ENCODE measurements around the gene BANP.
"Not testable (repeated sequence)": the region's sequence is repeated elsewhere in the genome, so short reads cannot be mapped to it uniquely, and the experiment has no call there.

BANP gene

GRCh38 chr16:88030498-88030897 is 79.3 kb downstream of the BANP start:
- Histone ChIP-seq H4K12ac (ENCODE audit: low read depth, low read length) (no peak overlapping the region), H2BK5ac (ENCODE audit: low read depth, low read length, poor library complexity) (no peak overlapping the region), H3K79me1 (ENCODE audit: low read length) (no peaks in the 10 kb centered on the region), H3K18ac (ENCODE audit: low read length) (no peak overlapping the region), H3K23ac (ENCODE audit: low read length) (no peak overlapping the region), H2AK5ac (ENCODE audit: low read length) (no peak overlapping the region), H3K14ac (ENCODE audit: low read length) (no peak overlapping the region), H3K9me3 (ENCODE audit: insufficient read depth, low read depth, low read length) (no peaks in the 10 kb centered on the region), H3K9ac (ENCODE audit: low read length) (no peak overlapping the region), H3K4ac (ENCODE audit: low read depth, low read length) (no peak overlapping the region), H3K27ac (ENCODE audit: low read depth, low read length) (no peak overlapping the region), H3K36me3 (ENCODE audit: control insufficient read depth in 1 of 2, insufficient read depth in 2 of 2, low read length in 2 of 2) (peaks cover 17 to 24% of the 10 kb centered on the region in 2 experiments), H3K4me1 (ENCODE audit: control insufficient read depth in 1 of 2, insufficient read depth in 2 of 2, low read length in 2 of 2) (peaks cover 0 to 7% of the 10 kb centered on the region in 2 experiments), H4K91ac (ENCODE audit: low read depth, low read length) (no peak overlapping the region), H2BK120ac (ENCODE audit: insufficient read depth, low read length, poor library complexity) (no peak overlapping the region), H3K4me2 (ENCODE audit: low read length) (no peak overlapping the region), H3K27me3 (ENCODE audit: insufficient read depth, low read length) (no peaks in the 10 kb centered on the region), H2AFZ (ENCODE audit: insufficient read depth, low read length, poor library complexity) (no peak overlapping the region), H4K8ac (ENCODE audit: low read depth, low read length) (no peak overlapping the region), H2BK12ac (ENCODE audit: low read length) (no peak overlapping the region), H3K4me3 (ENCODE audit: low read depth, low read length) (no peak overlapping the region), H3K79me2 (ENCODE audit: control insufficient read depth, insufficient read depth, low read length, poor library complexity) (no peaks in the 10 kb centered on the region)
- WGBS (ENCODE audit: extremely low coverage, insufficient coverage, insufficient read length) = no CpG with 5 or more reads among the region's 8 CpGs
- DNase-seq = no peak

- not testable (repeated sequence) for H3K4me3 ChIP-seq (ENCODE audit: low read depth, low read length); H4K91ac ChIP-seq (ENCODE audit: low read depth, low read length); DNase-seq; H4K8ac ChIP-seq (ENCODE audit: low read depth, low read length); H3K79me2 ChIP-seq (ENCODE audit: control insufficient read depth, insufficient read depth, low read length, poor library complexity); H2BK12ac ChIP-seq (ENCODE audit: low read length); H2AK5ac ChIP-seq (ENCODE audit: low read length); H3K9ac ChIP-seq (ENCODE audit: low read length); H3K27ac ChIP-seq (ENCODE audit: low read depth, low read length); H3K4me1 ChIP-seq (ENCODE audit: control insufficient read depth in 1 of 2, insufficient read depth in 2 of 2, low read length in 2 of 2); H4K12ac ChIP-seq (ENCODE audit: low read depth, low read length); H3K4ac ChIP-seq (ENCODE audit: low read depth, low read length); H2BK120ac ChIP-seq (ENCODE audit: insufficient read depth, low read length, poor library complexity); H2BK5ac ChIP-seq (ENCODE audit: low read depth, low read length, poor library complexity); H3K14ac ChIP-seq (ENCODE audit: low read length); H3K9me3 ChIP-seq (ENCODE audit: insufficient read depth, low read depth, low read length); H3K23ac ChIP-seq (ENCODE audit: low read length); H2AFZ ChIP-seq (ENCODE audit: insufficient read depth, low read length, poor library complexity); H3K79me1 ChIP-seq (ENCODE audit: low read length); H3K18ac ChIP-seq (ENCODE audit: low read length); H3K4me2 ChIP-seq (ENCODE audit: low read length); H3K27me3 ChIP-seq (ENCODE audit: insufficient read depth, low read length)
- WGBS (ENCODE audit: extremely low coverage, insufficient coverage, insufficient read length) = no CpG with 5 or more reads among the region's 9 CpGs
- peaks cover 22 to 29% of the 10 kb centered on the region in 2 experiments for H3K36me3 ChIP-seq (ENCODE audit: control insufficient read depth in 1 of 2, insufficient read depth in 2 of 2, low read length in 2 of 2)
Observed at GRCh38 chr16:88030961-88031360, 79.7 kb downstream of the BANP start.

GRCh38 chr16:88033003-88033740 is 81.9 kb downstream of the BANP start:
- H3K4me2 ChIP-seq (ENCODE audit: low read length); H3K9ac ChIP-seq (ENCODE audit: low read length); H3K79me2 ChIP-seq (ENCODE audit: control insufficient read depth, insufficient read depth, low read length, poor library complexity); H2AFZ ChIP-seq (ENCODE audit: insufficient read depth, low read length, poor library complexity); H4K12ac ChIP-seq (ENCODE audit: low read depth, low read length); H3K23ac ChIP-seq (ENCODE audit: low read length); H4K91ac ChIP-seq (ENCODE audit: low read depth, low read length); H3K9me3 ChIP-seq (ENCODE audit: insufficient read depth, low read depth, low read length); H2AK5ac ChIP-seq (ENCODE audit: low read length); DNase-seq; H3K4me1 ChIP-seq (ENCODE audit: control insufficient read depth in 1 of 2, insufficient read depth in 2 of 2, low read length in 2 of 2); H3K79me1 ChIP-seq (ENCODE audit: low read length); H3K27me3 ChIP-seq (ENCODE audit: insufficient read depth, low read length); H4K8ac ChIP-seq (ENCODE audit: low read depth, low read length); H3K27ac ChIP-seq (ENCODE audit: low read depth, low read length); H3K18ac ChIP-seq (ENCODE audit: low read length); H2BK120ac ChIP-seq (ENCODE audit: insufficient read depth, low read length, poor library complexity); H3K14ac ChIP-seq (ENCODE audit: low read length); H2BK12ac ChIP-seq (ENCODE audit: low read length); H2BK5ac ChIP-seq (ENCODE audit: low read depth, low read length, poor library complexity); H3K4ac ChIP-seq (ENCODE audit: low read depth, low read length); H3K4me3 ChIP-seq (ENCODE audit: low read depth, low read length): not testable (repeated sequence)
- WGBS (ENCODE audit: extremely low coverage, insufficient coverage, insufficient read length) = no CpG with 5 or more reads among the region's 30 CpGs
- peaks cover 24 to 31% of the 10 kb centered on the region in 2 experiments for H3K36me3 ChIP-seq (ENCODE audit: control insufficient read depth in 1 of 2, insufficient read depth in 2 of 2, low read length in 2 of 2)

- no peak overlapping the region for H2AFZ ChIP-seq (ENCODE audit: insufficient read depth, low read length, poor library complexity)
- no peak overlapping the region for H2BK5ac ChIP-seq (ENCODE audit: low read depth, low read length, poor library complexity)
- H3K14ac ChIP-seq (ENCODE audit: low read length) = no peak overlapping the region
- H3K4me3 ChIP-seq (ENCODE audit: low read depth, low read length) = no peak overlapping the region
- no peak overlapping the region for H4K91ac ChIP-seq (ENCODE audit: low read depth, low read length)
- H2BK120ac ChIP-seq (ENCODE audit: insufficient read depth, low read length, poor library complexity) = no peak overlapping the region
- H3K79me1 ChIP-seq (ENCODE audit: low read length) = no peaks in the 10 kb centered on the region
- no peak overlapping the region for H3K27ac ChIP-seq (ENCODE audit: low read depth, low read length)
- H3K36me3 ChIP-seq (ENCODE audit: control insufficient read depth in 1 of 2, insufficient read depth in 2 of 2, low read length in 2 of 2) = peaks cover 29 to 37% of the 10 kb centered on the region in 2 experiments
- no peaks in the 10 kb centered on the region for H3K79me2 ChIP-seq (ENCODE audit: control insufficient read depth, insufficient read depth, low read length, poor library complexity)
- no CpG with 5 or more reads among the region's 7 CpGs for WGBS (ENCODE audit: extremely low coverage, insufficient coverage, insufficient read length)
- no peak overlapping the region for H4K8ac ChIP-seq (ENCODE audit: low read depth, low read length)
- H2BK12ac ChIP-seq (ENCODE audit: low read length) = no peak overlapping the region
- H3K27me3 ChIP-seq (ENCODE audit: insufficient read depth, low read length) = no peaks in the 10 kb centered on the region
- H3K4ac ChIP-seq (ENCODE audit: low read depth, low read length) = no peak overlapping the region
- no peak overlapping the region for H3K18ac ChIP-seq (ENCODE audit: low read length)
- no peak overlapping the region for H3K4me2 ChIP-seq (ENCODE audit: low read length)
- no peak overlapping the region for H4K12ac ChIP-seq (ENCODE audit: low read depth, low read length)
- H3K9me3 ChIP-seq (ENCODE audit: insufficient read depth, low read depth, low read length) = no peaks in the 10 kb centered on the region
- no peak for DNase-seq
- H2AK5ac ChIP-seq (ENCODE audit: low read length) = no peak overlapping the region
- H3K9ac ChIP-seq (ENCODE audit: low read length) = no peak overlapping the region
- H3K23ac ChIP-seq (ENCODE audit: low read length) = no peak overlapping the region
- H3K4me1 ChIP-seq (ENCODE audit: control insufficient read depth in 1 of 2, insufficient read depth in 2 of 2, low read length in 2 of 2) = no peaks in the 10 kb centered on the region
Observed at GRCh38 chr16:88034770-88035169, 83.5 kb downstream of the BANP start.

Data from trophoblast cell (in vitro differentiated cells and primary cell).